Chondrocyte (in vitro differentiated cells): Measurements from ENCODE around the gene KIRREL3. TPM values are rescaled to one million over a fixed set of nuclear protein-coding genes. Genes with fewer than 3 reads are reported as not detected.
"Not testable (repeated sequence)": the region's sequence is repeated elsewhere in the genome, so short reads cannot be mapped to it uniquely, and the experiment has no call there.

Source experiments
- DNase-seq: peaks from one replicate; pipeline ENCODE4 v3.0.0; 2021; ENCODE audit warnings: mixed read lengths, low spot score
- H3K27ac Mint-ChIP-seq: one replicate; pipeline ENCODE4 v1.8.0; 2021; ENCODE audit warnings: mild to moderate bottlenecking, moderate library complexity, mixed read lengths; ENCODE audit not compliant: unreplicated experiment
- H3K27me3 Mint-ChIP-seq: 2 replicates; pipeline ENCODE4 v1.8.0; 2021; ENCODE audit warnings: low read depth, mixed read lengths
- H3K36me3 Mint-ChIP-seq: 2 replicates; pipeline ENCODE4 v1.8.0; 2021; ENCODE audit warnings: low read depth, mixed read lengths
- H3K4me1 Mint-ChIP-seq: 2 replicates; pipeline ENCODE4 v1.8.0; 2021; ENCODE audit warnings: low read depth, mild to moderate bottlenecking, mixed read lengths
- H3K4me3 Mint-ChIP-seq: one replicate; pipeline ENCODE4 v1.8.0; 2021; ENCODE audit warnings: mild to moderate bottlenecking, moderate library complexity, mixed read lengths; ENCODE audit not compliant: unreplicated experiment
- H3K9me3 Mint-ChIP-seq: 2 replicates; pipeline ENCODE4 v1.8.0; 2021; ENCODE audit warnings: low read depth, mixed read lengths
- microRNA-seq: library from miRNA; unstranded; fragments of <30 nt; microRNA quantifications from one replicate; pipeline ENCODE4 v1.2.0, GENCODE V29; 2020; ENCODE audit warnings: borderline number of aligned reads
- total RNA-seq: library from RNA; stranded (reverse); gene quantifications from 3 replicates; pipeline ENCODE4 v1.2.1, GENCODE V29; 2021
- TF ChIP-seq, protein P1 (sequence below): fragments of 200-600 bp; sonication (generic); IDR thresholded peaks from 2 replicates; pipeline ENCODE4 v1.5.0; 2021; ENCODE audit warnings: antibody characterized with exemption, mild to moderate bottlenecking, moderate library complexity

KIRREL3 gene
- total RNA-seq, 1 donor from 2014 or later: 1.2 TPM

DNA sequence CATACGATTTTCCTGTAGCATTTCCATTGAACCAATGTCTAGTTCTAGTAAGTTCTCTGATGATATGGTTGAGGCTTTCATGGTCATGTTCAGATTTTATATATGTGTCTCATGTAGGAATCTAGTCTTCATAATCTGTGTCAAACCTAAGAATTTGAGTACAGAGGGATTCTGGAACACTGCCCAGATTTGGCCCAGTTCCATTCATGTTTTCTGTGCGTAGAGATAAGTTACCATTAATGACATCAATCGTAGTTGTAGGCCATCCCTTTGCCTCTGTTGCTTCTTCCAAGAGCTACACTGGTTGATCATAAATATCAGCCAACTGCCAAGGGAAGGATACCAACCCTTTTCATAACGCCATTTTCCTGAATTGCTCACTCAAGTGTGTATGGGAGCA, 621.8 kb downstream of the KIRREL3 start:
- TF ChIP-seq, protein P1, sequence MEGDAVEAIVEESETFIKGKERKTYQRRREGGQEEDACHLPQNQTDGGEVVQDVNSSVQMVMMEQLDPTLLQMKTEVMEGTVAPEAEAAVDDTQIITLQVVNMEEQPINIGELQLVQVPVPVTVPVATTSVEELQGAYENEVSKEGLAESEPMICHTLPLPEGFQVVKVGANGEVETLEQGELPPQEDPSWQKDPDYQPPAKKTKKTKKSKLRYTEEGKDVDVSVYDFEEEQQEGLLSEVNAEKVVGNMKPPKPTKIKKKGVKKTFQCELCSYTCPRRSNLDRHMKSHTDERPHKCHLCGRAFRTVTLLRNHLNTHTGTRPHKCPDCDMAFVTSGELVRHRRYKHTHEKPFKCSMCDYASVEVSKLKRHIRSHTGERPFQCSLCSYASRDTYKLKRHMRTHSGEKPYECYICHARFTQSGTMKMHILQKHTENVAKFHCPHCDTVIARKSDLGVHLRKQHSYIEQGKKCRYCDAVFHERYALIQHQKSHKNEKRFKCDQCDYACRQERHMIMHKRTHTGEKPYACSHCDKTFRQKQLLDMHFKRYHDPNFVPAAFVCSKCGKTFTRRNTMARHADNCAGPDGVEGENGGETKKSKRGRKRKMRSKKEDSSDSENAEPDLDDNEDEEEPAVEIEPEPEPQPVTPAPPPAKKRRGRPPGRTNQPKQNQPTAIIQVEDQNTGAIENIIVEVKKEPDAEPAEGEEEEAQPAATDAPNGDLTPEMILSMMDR: no peak
- Mint-ChIP-seq H3K9me3 (no peaks in the 10 kb centered on the region), H3K36me3 (no peaks in the 10 kb centered on the region), H3K27me3 (no peaks in the 10 kb centered on the region), H3K27ac (no peak overlapping the region), H3K4me1 (peaks cover 17% of the 10 kb centered on the region), H3K4me3 (no peak overlapping the region)
- no peak for DNase-seq

DNA sequence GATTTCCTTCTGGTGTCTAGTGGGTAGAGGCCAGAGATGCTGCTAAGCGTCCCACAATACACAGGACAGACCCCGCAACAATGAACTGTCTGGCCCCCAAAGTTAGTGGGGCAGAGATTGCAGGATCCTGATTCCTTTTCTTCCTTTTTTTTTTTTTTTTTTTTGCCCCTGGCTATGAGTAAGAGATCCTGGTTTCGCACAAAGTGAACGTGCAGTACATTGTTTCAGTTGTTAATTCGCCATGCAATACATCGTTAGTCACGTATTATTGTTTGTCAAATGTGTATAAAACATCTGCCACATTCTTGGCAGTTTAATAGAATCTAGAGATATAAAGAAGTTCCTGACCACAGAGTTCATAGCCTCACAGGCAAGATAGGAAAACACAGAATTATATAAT, 624.8 kb downstream of the KIRREL3 start:
- TF ChIP-seq, protein P1: no peak

DNA sequence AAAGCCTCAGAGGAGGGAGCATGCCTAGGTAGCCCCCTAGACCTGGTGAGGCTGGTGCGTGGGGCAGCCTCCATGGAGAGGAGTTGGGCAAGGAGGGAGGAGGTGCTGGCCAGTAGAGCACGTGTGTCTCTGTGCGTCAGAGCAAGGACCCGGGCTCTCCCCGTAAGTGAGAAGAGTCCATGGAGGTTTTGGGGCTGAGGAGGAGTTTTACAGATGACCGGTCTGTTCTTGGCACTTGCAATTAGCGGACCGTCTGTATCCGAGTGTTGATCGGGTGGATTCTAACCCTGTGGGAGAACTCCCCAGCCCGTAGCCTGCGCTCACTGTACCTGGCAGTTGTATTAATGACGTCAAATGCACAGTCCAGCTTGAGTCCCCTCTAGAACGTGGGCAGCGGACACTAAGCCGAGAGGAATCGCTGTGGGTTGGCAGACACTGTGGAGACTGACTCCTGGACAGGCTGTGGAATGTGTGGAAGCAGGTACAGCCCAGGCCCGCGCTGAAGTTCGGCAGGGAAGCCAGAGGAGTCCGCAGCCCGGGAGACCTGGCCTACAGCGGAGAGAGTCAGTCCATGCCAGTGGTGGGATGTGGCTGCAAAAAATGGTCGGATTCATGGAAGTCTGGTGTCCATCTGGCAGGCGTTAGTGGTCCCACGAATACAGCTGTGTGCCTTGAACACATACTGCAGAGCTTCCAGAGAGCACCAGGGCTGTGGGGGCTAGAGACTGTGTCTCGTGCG, 625.8 kb downstream of the KIRREL3 start:
- peaks cover 42% of the 10 kb centered on the region for H3K4me1 Mint-ChIP-seq
- DNase-seq: peak; percentile 54
- not testable (repeated sequence) for H3K27me3 Mint-ChIP-seq, H3K36me3 Mint-ChIP-seq, H3K4me3 Mint-ChIP-seq, H3K9me3 Mint-ChIP-seq, H3K27ac Mint-ChIP-seq

More for the DNA sequence above, 624.8 kb downstream of the KIRREL3 start:
- Mint-ChIP-seq H3K27me3 (no peaks in the 10 kb centered on the region), H3K27ac (no peak overlapping the region), H3K4me3 (no peak overlapping the region), H3K36me3 (no peaks in the 10 kb centered on the region), H3K4me1 (peaks cover 37% of the 10 kb centered on the region), H3K9me3 (no peaks in the 10 kb centered on the region)
- DNase-seq: no peak

DNA sequence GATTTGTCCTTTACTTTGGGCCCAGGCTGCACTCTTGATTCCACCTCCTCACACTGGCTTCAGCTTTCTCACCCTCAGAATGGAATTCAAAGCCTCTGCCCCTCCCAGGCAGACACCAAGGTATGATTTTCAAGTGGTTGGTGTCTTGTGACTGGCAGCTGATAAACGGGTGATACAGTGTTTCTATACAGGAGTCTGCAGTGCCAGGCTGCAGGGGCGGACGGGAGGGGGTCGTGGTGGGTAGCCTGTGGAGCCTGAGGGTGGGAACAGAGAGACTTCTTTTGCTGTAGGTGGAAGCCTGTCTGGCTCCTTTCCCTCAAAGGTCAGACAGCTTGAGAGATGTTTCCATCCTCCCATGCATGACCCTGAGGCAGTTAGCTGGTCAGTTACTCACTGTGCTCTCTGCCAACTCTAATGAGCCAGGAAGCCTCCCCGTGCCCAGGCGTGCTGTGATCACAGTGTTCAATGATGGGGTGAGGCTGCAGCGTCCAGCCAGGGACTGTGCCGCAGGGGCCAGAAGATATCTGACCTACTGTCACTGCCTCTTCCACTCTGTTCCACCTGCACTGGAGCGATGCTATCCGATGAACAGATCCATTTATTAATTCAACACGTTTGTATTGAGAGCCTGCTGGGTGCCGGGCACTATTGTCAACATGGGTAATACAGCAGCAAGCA, 627.0 kb downstream of the KIRREL3 start:
- peak overlapping the region; percentile 80 for H3K27ac Mint-ChIP-seq
- DNase-seq: peak; percentile 40
- H3K4me1 Mint-ChIP-seq: peaks cover 37% of the 10 kb centered on the region
- H3K36me3 Mint-ChIP-seq, H3K4me3 Mint-ChIP-seq, H3K27me3 Mint-ChIP-seq, H3K9me3 Mint-ChIP-seq: not testable (repeated sequence)

Small RNA genes lying within 50 kb of the gene (microRNA-seq; reads per million reads assigned to microRNA genes)
- not detected for gene MIR3167
